Mesodermal cell (in vitro differentiated cells): ENCODE results near the gene HERC4.

Source experiments
- H3K27ac ChIP-seq: 2 replicates; pipeline ENCODE4 v1.7.0; 2013; ENCODE audit warnings: mild to moderate bottlenecking, low read depth, low read length, moderate library complexity; ENCODE audit not compliant: severe bottlenecking
- H3K36me3 ChIP-seq: 2 replicates; pipeline ENCODE4 v1.7.1; 2013; ENCODE audit warnings: mild to moderate bottlenecking, low read length, moderate library complexity; ENCODE audit not compliant: control insufficient read depth, insufficient read depth
- H3K4me1 ChIP-seq: one replicate; pipeline ENCODE4 v1.7.1; 2013; ENCODE audit warnings: mild to moderate bottlenecking, low read length; ENCODE audit not compliant: insufficient read depth, control insufficient read depth, poor library complexity, severe bottlenecking
- H3K4me3 ChIP-seq: 2 replicates; pipeline ENCODE4 v1.7.0; 2013; ENCODE audit warnings: low read length, control low read depth, mild to moderate bottlenecking; ENCODE audit not compliant: insufficient read depth, poor library complexity, severe bottlenecking; ENCODE audit errors: extremely low read depth
- H3K9me3 ChIP-seq: 2 replicates; pipeline ENCODE4 v1.7.1; 2013; ENCODE audit warnings: mild to moderate bottlenecking, low read length, moderate library complexity; ENCODE audit not compliant: control insufficient read depth
- WGBS, 2 experiments: methylation state at CpG; one replicate each; pipeline ENCODE4 v1.1.5; 2013; ENCODE audit warnings: missing lambda C conversion rate in 2 of 2; ENCODE audit not compliant: insufficient coverage in 2 of 2; 5-methylcytosine and 5-hydroxymethylcytosine counted together

Gene HERC4

DNA sequence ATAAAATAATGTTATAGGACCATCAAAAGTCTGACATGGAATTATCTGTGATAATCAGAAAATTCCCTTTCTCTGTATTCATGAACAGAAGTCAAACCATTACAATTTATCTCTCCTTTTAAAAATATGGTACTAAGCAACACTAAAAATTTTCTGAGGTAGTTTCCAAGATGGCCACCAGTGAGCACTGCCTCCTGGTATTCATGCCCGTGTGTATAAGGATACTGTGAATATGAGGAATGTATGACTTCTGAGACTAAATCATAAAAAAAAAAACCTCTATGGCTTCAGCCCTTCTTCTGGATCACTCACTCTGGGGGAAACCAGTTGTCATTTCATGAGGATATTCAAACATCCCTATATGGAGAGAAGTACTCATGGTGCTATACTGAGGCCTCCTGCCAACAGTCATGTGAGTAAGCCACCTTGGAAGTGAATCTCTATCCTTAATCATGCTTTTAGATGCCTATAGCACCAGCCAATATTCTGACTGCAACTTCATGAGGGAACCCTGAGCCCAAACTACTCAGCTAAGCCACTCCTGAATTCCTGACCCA lies 149.6 kb downstream of the HERC4 start:
- peaks cover 56% of the 10 kb centered on the region for H3K36me3 ChIP-seq
- H3K27ac ChIP-seq = no peak overlapping the region
- no peaks in the 10 kb centered on the region for H3K9me3 ChIP-seq
- H3K4me3 ChIP-seq = no peak overlapping the region
- no CpG with 5 or more reads among the region's 1 CpG for WGBS, 2 experiments
- H3K4me1 ChIP-seq = no peaks in the 10 kb centered on the region

DNA sequence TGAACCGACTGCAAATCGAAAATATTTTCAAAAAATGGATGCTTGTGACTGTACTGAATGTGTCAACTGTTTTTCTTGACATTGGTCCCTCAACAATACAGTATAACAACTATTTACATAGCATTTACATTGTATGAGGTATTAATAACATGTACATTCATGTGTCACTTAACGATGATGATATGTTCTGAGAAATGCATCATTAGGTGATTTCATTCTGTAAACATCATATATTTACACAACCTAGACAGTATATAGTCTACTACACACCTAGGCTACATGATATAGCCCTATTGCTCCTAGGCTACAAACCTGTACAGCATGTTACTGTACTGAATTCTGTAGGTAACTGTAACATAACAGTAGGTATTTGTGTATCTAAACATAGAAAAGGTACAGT lies 150.9 kb downstream of the HERC4 start:
- Histone ChIP-seq H3K4me3 (no peak overlapping the region), H3K36me3 (peaks cover 59% of the 10 kb centered on the region), H3K27ac (no peak overlapping the region), H3K4me1 (no peaks in the 10 kb centered on the region), H3K9me3 (no peaks in the 10 kb centered on the region)
- 100% methylated on average over 2 of the region's 3 CpGs; no CpG with 5 or more reads in 1 of the 2 experiments for WGBS, 2 experiments

DNA sequence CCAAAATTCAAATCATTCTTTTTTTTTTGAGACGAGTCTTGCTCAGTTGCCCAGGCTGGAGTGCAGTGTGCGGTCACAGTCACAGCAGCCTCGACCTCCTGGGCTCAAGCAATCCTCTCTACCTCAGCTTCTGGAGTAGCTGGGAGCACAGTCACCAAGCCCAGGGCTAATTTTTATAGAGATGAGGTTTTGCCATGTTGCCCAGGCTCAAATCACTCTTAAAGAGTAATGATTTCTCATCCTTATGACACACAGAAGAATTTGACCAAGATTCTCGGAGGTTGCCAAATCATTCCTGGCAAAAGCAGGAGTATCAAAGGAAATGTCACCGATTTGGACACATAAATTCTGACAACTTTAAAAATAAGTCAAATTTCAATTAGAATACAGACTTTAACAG lies 151.5 kb downstream of the HERC4 start:
- WGBS, 2 experiments = 93 to 100% methylated on average over 2 to 3 of the region's 5 CpGs
- Histone ChIP-seq H3K9me3 (no peaks in the 10 kb centered on the region), H3K4me1 (no peaks in the 10 kb centered on the region), H3K36me3 (peaks cover 60% of the 10 kb centered on the region), H3K27ac (no peak overlapping the region), H3K4me3 (no peak overlapping the region)

- Histone ChIP-seq H3K4me1 (no peaks in the 10 kb centered on the region), H3K27ac (no peak overlapping the region), H3K4me3 (no peak overlapping the region), H3K9me3 (no peaks in the 10 kb centered on the region), H3K36me3 (peaks cover 56% of the 10 kb centered on the region)
- no CpG with 5 or more reads among the region's 1 CpG for WGBS, 2 experiments
Observed at GRCh38 chr10:67921065-67921464, 154.0 kb downstream of the HERC4 start.

DNA sequence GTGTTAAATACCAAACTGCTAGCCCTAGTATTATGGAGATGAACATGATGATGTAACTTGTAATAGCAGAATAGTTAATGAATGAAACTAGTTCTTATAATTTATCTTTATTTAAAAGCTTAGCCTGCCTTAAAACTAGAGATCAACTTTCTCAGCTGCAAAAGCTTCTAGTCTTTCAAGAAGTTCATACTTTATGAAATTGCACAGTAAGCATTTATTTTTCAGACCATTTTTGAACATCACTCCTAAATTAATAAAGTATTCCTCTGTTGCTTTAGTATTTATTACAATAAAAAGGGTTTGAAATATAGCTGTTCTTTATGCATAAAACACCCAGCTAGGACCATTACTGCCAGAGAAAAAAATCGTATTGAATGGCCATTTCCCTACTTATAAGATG lies 157.4 kb downstream of the HERC4 start:
- H3K27ac ChIP-seq = no peak overlapping the region
- peaks cover 57% of the 10 kb centered on the region for H3K36me3 ChIP-seq
- WGBS, 2 experiments = no CpG with 5 or more reads among the region's 1 CpG
- no peaks in the 10 kb centered on the region for H3K9me3 ChIP-seq
- H3K4me1 ChIP-seq = no peaks in the 10 kb centered on the region
- no peak overlapping the region for H3K4me3 ChIP-seq

- H3K27ac ChIP-seq = no peak overlapping the region
- H3K36me3 ChIP-seq = peaks cover 62% of the 10 kb centered on the region
- H3K4me3 ChIP-seq = no peak overlapping the region
- no peaks in the 10 kb centered on the region for H3K4me1 ChIP-seq
- H3K9me3 ChIP-seq = no peaks in the 10 kb centered on the region
- WGBS, 2 experiments = 100% methylated on average over 1 to 2 of the region's 2 CpGs
Observed at GRCh38 chr10:67917169-67917568, 157.9 kb downstream of the HERC4 start.

- Histone ChIP-seq H3K4me3 (no peak overlapping the region), H3K9me3 (no peaks in the 10 kb centered on the region), H3K4me1 (no peaks in the 10 kb centered on the region), H3K36me3 (peaks cover 73% of the 10 kb centered on the region), H3K27ac (no peak overlapping the region)
- 100% methylated on average over 1 to 5 of the region's 8 CpGs for WGBS, 2 experiments
Observed at GRCh38 chr10:67914777-67915340, 160.2 kb downstream of the HERC4 start.

GRCh38 chr10:67912331-67912946 lies 162.6 kb downstream of the HERC4 start:
- peaks cover 80% of the 10 kb centered on the region for H3K36me3 ChIP-seq
- no peak overlapping the region for H3K4me3 ChIP-seq
- 100% methylated on average over 1 to 2 of the region's 2 CpGs for whole genome bisulfite sequencing, 2 experiments
- H3K9me3 ChIP-seq = no peaks in the 10 kb centered on the region
- no peak overlapping the region for H3K27ac ChIP-seq
- H3K4me1 ChIP-seq = no peaks in the 10 kb centered on the region

DNA sequence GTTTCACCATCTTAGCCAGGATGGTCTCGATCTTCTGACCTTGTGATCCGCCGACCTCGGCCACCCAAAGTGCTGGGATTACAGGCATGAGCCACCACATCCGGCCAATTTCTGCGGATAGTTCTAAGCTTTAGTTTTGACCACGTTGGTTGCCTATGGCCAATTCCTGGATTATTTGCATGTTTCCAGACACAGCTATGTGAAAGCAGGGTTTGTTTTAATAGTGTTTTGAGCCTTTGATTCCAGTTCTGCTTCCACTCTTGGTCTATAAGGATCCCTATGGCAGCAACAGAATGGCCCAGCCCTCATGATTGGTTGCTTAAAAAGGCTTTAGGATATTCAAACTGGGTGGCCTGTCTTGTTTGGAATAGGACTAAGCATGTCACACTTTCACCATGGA lies 171.5 kb downstream of the HERC4 start:
- Histone ChIP-seq H3K4me1 (no peaks in the 10 kb centered on the region), H3K9me3 (no peaks in the 10 kb centered on the region), H3K27ac (no peak overlapping the region), H3K4me3 (no peak overlapping the region), H3K36me3 (peaks cover 73% of the 10 kb centered on the region)
- WGBS, 2 experiments = 91 to 93% methylated on average over 7 of the region's 7 CpGs

GRCh38 chr10:67893637-67894036 lies 181.4 kb downstream of the HERC4 start:
- Histone ChIP-seq H3K36me3 (peaks cover 97% of the 10 kb centered on the region), H3K4me1 (no peaks in the 10 kb centered on the region), H3K4me3 (no peak overlapping the region), H3K27ac (no peak overlapping the region), H3K9me3 (no peaks in the 10 kb centered on the region)
- WGBS, 2 experiments = 90 to 93% methylated on average over 6 to 7 of the region's 14 CpGs
